Smooth muscle cell (in vitro differentiated cells): ENCODE data around the gene RHEX. TPM values are rescaled to one million over a fixed set of nuclear protein-coding genes. Genes with fewer than 3 reads are reported as not detected.
"Not testable (repeated sequence)": the region's sequence is repeated elsewhere in the genome, so short reads cannot be mapped to it uniquely, and the experiment has no call there.

Experiments
- DNase-seq: peaks from one replicate; lab custom pipeline; 2025; ENCODE audit not compliant: unreplicated experiment; lab: John Stamatoyannopoulos, UW
- H2AFZ ChIP-seq: fragments of 200-600 bp; sonication (generic); 2 replicates; pipeline ENCODE4 v1.6.0; 2016; ENCODE audit warnings: antibody characterized with exemption, low read depth, mild to moderate bottlenecking
- H3F3A ChIP-seq: fragments of 200-600 bp; sonication (generic); 2 replicates; pipeline ENCODE4 v1.6.0; 2017; ENCODE audit warnings: antibody characterized with exemption, low read depth
- H3K27ac ChIP-seq: fragments of 200-600 bp; sonication (generic); 2 replicates; pipeline ENCODE4 v1.5.1; 2016; ENCODE audit warnings: low read depth, mild to moderate bottlenecking
- H3K27me3 ChIP-seq: fragments of 200-600 bp; sonication (generic); 2 replicates; pipeline ENCODE4 v1.6.1; 2016; ENCODE audit warnings: low read depth, mild to moderate bottlenecking
- H3K36me3 ChIP-seq: fragments of 200-600 bp; sonication (generic); 2 replicates; pipeline ENCODE4 v1.5.1; 2016; ENCODE audit warnings: low read depth
- H3K4me1 ChIP-seq: fragments of 200-600 bp; sonication (generic); 2 replicates; pipeline ENCODE4 v1.5.1; 2016; ENCODE audit warnings: low read depth
- H3K4me2 ChIP-seq: fragments of 200-600 bp; sonication (generic); 2 replicates; pipeline ENCODE4 v1.6.0; 2016; ENCODE audit warnings: mild to moderate bottlenecking
- H3K4me3 ChIP-seq: fragments of 200-600 bp; sonication (generic); 2 replicates; pipeline ENCODE4 v1.5.1; 2016; ENCODE audit warnings: mild to moderate bottlenecking
- H3K79me2 ChIP-seq: fragments of 200-600 bp; sonication (generic); 2 replicates; pipeline ENCODE4 v1.6.0; 2016; ENCODE audit warnings: low read depth, mild to moderate bottlenecking
- H3K9ac ChIP-seq: fragments of 200-600 bp; sonication (generic); 2 replicates; pipeline ENCODE4 v1.6.0; 2016; ENCODE audit warnings: low read depth
- H3K9me3 ChIP-seq: fragments of 200-600 bp; sonication (generic); replicated peaks from 2 replicates; pipeline ENCODE4 v1.5.1; 2016; ENCODE audit warnings: low read depth
- H4K20me1 ChIP-seq: fragments of 200-600 bp; sonication (generic); 2 replicates; pipeline ENCODE4 v1.6.0; 2016; ENCODE audit warnings: low read depth
- WGBS: methylation state at CpG from one replicate; pipeline ENCODE4 v1.1.7; 2016; ENCODE audit warnings: low lambda C conversion rate; 5-methylcytosine and 5-hydroxymethylcytosine counted together
- polyA plus RNA-seq: library from polyadenylated mRNA; unstranded; fragments of >200 nt; fragmentation: Nextera tagmentation; extraction: Ambion mirVana; gene quantifications from 2 replicates; pipeline ENCODE4 v1.2.1, GENCODE V29; 2016
- total RNA-seq: library from RNA; depleted of rRNA; stranded (reverse); fragments of >200 nt; gene quantifications from 2 replicates; pipeline ENCODE4 v1.2.3, GENCODE V29; 2014
- TF ChIP-seq, protein P1 (sequence below): fragments of 200-600 bp; sonication (generic); IDR thresholded peaks from 2 replicates; pipeline ENCODE4 v1.5.1; 2017; ENCODE audit warnings: borderline replicate concordance, mild to moderate bottlenecking, antibody characterized with exemption; ENCODE audit not compliant: insufficient read depth, poor library complexity, severe bottlenecking

RHEX gene, protein sequence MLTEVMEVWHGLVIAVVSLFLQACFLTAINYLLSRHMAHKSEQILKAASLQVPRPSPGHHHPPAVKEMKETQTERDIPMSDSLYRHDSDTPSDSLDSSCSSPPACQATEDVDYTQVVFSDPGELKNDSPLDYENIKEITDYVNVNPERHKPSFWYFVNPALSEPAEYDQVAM
- total RNA-seq (not detected in 2 replicates), polyA plus RNA-seq (not detected in 2 replicates)

GRCh38 chr1:206052919-206053610 lies at the start of gene RHEX:
TSS of gene RHEX (plus strand) at chr1:206053173. CDS start at chr1:206097829, 44,656 bp downstream.
- H3F3A ChIP-seq, DNase-seq, H2AFZ ChIP-seq, H3K4me3 ChIP-seq, H3K9ac ChIP-seq, H3K79me2 ChIP-seq, H3K4me1 ChIP-seq, H3K9me3 ChIP-seq, H4K20me1 ChIP-seq, H3K27ac ChIP-seq, H3K4me2 ChIP-seq, H3K36me3 ChIP-seq, H3K27me3 ChIP-seq: not testable (repeated sequence)
- WGBS: 92% methylated on average over 17 of the region's 17 CpGs

DNA sequence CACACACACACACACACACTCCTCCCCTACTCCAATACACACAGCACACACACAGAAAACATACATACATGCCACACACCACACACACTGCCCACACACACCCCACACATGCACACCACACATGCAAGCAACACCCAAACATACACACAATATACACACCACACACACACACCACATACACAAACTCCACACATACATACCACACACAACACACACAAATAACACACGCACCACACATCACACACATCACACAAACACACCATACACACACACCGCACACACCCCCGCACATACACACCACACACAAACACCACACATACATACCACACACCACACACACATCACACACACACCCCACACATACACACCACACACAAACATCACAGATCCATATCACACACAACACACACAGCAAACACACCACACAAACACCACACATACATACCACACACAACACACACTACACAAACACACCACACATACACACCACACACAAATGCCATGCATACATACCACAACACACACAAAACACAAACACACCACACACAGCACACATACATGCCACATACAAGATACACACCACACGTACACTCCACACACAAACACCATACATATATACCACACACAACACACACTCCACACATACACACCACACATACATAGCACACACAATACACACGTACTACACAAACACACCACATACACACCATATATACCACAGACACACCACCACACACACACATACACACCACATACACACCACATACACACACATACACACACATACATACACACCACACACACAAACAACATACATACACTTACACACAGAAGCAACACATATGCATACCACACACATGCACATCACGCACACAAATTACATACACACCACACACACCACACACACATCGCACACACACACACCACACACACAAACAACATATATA lies 48.8 kb upstream of the RHEX start:
- H3K9ac ChIP-seq: peak overlapping the region; percentile 71
- H3K9me3 ChIP-seq: no peaks in the 10 kb centered on the region
- H3F3A ChIP-seq: peaks cover 36% of the 10 kb centered on the region
- peaks cover 3% of the 10 kb centered on the region for H4K20me1 ChIP-seq
- DNase-seq: no peak
- H3K36me3 ChIP-seq: no peaks in the 10 kb centered on the region
- H3K27ac ChIP-seq: peak overlapping the region; percentile 97
- no peak overlapping the region for H3K4me3 ChIP-seq
- no peak overlapping the region for H2AFZ ChIP-seq
- TF ChIP-seq, protein P1, sequence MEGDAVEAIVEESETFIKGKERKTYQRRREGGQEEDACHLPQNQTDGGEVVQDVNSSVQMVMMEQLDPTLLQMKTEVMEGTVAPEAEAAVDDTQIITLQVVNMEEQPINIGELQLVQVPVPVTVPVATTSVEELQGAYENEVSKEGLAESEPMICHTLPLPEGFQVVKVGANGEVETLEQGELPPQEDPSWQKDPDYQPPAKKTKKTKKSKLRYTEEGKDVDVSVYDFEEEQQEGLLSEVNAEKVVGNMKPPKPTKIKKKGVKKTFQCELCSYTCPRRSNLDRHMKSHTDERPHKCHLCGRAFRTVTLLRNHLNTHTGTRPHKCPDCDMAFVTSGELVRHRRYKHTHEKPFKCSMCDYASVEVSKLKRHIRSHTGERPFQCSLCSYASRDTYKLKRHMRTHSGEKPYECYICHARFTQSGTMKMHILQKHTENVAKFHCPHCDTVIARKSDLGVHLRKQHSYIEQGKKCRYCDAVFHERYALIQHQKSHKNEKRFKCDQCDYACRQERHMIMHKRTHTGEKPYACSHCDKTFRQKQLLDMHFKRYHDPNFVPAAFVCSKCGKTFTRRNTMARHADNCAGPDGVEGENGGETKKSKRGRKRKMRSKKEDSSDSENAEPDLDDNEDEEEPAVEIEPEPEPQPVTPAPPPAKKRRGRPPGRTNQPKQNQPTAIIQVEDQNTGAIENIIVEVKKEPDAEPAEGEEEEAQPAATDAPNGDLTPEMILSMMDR: no peak
- no peaks in the 10 kb centered on the region for H3K27me3 ChIP-seq
- H3K4me2 ChIP-seq: no peak overlapping the region
- H3K4me1 ChIP-seq: peaks cover 24% of the 10 kb centered on the region
- H3K79me2 ChIP-seq: peaks cover 11% of the 10 kb centered on the region
- 98% methylated on average over 7 of the region's 7 CpGs for WGBS

DNA sequence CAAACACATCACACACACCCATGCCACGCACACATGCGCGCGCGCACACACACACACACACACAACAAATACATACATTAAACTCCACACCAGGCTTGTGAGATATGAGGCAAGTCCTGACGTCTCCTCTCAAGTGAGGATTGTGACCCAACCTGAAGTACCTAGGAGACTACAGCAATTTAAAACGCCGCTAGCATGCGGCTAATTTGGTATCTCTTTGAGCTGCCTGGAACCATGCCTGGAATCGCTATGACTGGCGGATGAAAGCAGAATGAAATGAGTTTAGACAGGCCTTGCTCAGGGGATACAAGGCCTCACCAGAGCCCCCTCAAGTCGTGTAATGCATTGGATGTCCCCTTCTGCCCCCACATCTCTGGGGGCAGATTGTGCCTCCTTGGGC lies 48.1 kb upstream of the RHEX start:
- H4K20me1 ChIP-seq: peaks cover 3% of the 10 kb centered on the region
- TF ChIP-seq, protein P1: no peak
- H3F3A ChIP-seq: peaks cover 36% of the 10 kb centered on the region
- no peak overlapping the region for H3K4me2 ChIP-seq
- peaks cover 4% of the 10 kb centered on the region for H3K79me2 ChIP-seq
- H2AFZ ChIP-seq: no peak overlapping the region
- peaks cover 24% of the 10 kb centered on the region for H3K4me1 ChIP-seq
- peak overlapping the region; percentile 97 for H3K27ac ChIP-seq
- no peaks in the 10 kb centered on the region for H3K36me3 ChIP-seq
- H3K9ac ChIP-seq: peak overlapping the region; percentile 20
- no peaks in the 10 kb centered on the region for H3K9me3 ChIP-seq
- no peak overlapping the region for H3K4me3 ChIP-seq
- DNase-seq: no peak
- WGBS: 82% methylated on average over 12 of the region's 12 CpGs
- no peaks in the 10 kb centered on the region for H3K27me3 ChIP-seq

- WGBS: 80% methylated on average over 7 of the region's 7 CpGs
- no peak overlapping the region for H3K4me3 ChIP-seq
- H3K9me3 ChIP-seq: no peaks in the 10 kb centered on the region
- H2AFZ ChIP-seq: no peak overlapping the region
- H3K4me1 ChIP-seq: peaks cover 24% of the 10 kb centered on the region
- H3F3A ChIP-seq: peaks cover 32% of the 10 kb centered on the region
- H4K20me1 ChIP-seq: peaks cover 3% of the 10 kb centered on the region
- no peaks in the 10 kb centered on the region for H3K27me3 ChIP-seq
- H3K79me2 ChIP-seq: peaks cover under 1% of the 10 kb centered on the region
- no peak overlapping the region for H3K4me2 ChIP-seq
- TF ChIP-seq, protein P1: no peak
- H3K27ac ChIP-seq: peak overlapping the region; percentile 97
- H3K9ac ChIP-seq: peak overlapping the region; percentile 20
- no peaks in the 10 kb centered on the region for H3K36me3 ChIP-seq
- DNase-seq: no peak
Measured at GRCh38 chr1:206005234-206005633, 47.7 kb upstream of the RHEX start.
